ENCODE data around the gene RPL9. TPM values are rescaled to one million over a fixed set of nuclear protein-coding genes. Genes with fewer than 3 reads are reported as not detected.

The RPL9 gene
- total and polyA plus RNA-seq, 4 donors: 963 to 3,293 (median 2,175) TPM

DNA sequence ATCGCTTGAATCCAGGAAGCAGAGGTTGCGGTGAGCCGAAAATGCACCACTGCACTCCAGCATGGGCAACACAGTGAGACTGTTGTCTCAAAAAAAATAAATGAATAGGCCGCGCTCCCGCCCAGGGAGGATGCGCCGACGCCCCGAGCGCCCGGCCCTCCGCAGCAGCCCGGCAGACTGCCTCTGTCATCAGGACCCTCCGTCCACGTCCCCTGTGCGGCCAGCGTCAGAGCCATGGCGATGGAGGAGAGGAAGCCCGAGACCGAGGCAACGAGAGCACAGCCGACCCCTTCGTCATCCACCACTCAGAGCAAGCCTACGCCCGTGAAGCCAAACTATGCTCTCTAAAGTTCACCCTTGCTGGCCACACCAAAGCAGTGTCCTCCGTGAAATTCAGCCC, 21.5 kb upstream of the RPL9 start:
- Histone ChIP-seq H3K27me3 (ENCODE audit: control insufficient read depth in 3 of 3, insufficient read depth in 3 of 3, low read length in 2 of 3) (no peaks in the 10 kb centered on the region), H3K4me3 (no peak overlapping the region), H3K9me3 (ENCODE audit: control insufficient read depth in 4 of 4, insufficient read depth in 3 of 4, low read length in 3 of 4) (no peaks in the 10 kb centered on the region), H3K36me3 (ENCODE audit: control insufficient read depth in 4 of 4, insufficient read depth in 4 of 4, low read length in 4 of 4) (peaks cover 0 to 4% (median 0%) of the 10 kb centered on the region in 4 donors), H3K27ac (ENCODE audit: low read depth in 1 of 2, low read length in 1 of 2) (no peak overlapping the region), H3K4me1 (ENCODE audit: control insufficient read depth in 5 of 5, insufficient read depth in 5 of 5, low read length in 5 of 5) (no peaks in the 10 kb centered on the region), H3K9ac (ENCODE audit: insufficient read depth in 1 of 2, low read length in 2 of 2) (no peak overlapping the region)
- ATAC-seq (ENCODE audit: insufficient read depth, low FRiP score) (no peak), DNase-seq (no peak)
- 95 to 97% methylated on average over 27 of the region's 27 CpGs for WGBS, 2 donors
- TF ChIP-seq, protein P1, sequence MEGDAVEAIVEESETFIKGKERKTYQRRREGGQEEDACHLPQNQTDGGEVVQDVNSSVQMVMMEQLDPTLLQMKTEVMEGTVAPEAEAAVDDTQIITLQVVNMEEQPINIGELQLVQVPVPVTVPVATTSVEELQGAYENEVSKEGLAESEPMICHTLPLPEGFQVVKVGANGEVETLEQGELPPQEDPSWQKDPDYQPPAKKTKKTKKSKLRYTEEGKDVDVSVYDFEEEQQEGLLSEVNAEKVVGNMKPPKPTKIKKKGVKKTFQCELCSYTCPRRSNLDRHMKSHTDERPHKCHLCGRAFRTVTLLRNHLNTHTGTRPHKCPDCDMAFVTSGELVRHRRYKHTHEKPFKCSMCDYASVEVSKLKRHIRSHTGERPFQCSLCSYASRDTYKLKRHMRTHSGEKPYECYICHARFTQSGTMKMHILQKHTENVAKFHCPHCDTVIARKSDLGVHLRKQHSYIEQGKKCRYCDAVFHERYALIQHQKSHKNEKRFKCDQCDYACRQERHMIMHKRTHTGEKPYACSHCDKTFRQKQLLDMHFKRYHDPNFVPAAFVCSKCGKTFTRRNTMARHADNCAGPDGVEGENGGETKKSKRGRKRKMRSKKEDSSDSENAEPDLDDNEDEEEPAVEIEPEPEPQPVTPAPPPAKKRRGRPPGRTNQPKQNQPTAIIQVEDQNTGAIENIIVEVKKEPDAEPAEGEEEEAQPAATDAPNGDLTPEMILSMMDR (IDR thresholded peaks at IDR 0.05; ENCODE audit: control extremely low read depth, extremely low read depth): no peak

DNA sequence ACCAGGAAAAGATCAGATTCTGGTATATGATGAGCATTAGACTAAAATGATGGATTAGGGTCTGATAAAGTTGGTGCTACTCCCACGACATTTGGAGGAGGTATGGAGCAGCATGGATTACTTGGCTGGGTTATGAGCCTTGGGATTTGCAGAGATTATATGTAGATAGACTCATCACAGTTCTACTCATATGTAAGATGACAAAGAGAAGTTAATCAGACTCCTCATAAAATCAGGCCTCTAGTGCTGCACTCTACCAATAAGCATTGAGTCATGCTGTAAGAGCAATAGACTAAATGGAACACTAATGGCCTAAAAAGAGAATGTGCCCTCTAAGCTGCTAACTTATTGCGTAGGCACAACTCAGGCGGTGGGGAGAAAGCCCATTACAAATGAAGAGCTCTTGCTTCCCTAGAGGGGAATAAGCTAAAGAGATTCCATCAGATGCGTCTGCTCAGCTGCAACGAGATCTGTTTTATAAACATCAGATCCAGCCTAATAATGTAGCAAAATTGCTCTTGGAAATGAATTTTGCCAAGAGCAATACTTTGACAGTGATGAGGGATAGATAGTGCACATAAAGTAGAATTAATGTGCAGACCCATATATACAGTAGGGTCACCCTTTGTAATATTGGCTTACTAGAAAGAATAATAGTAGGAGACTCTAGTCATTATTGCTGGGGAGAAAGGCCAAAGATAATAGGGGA, 17.6 kb upstream of the RPL9 start:
- Histone ChIP-seq H3K4me3 (no peak overlapping the region), H3K27ac (ENCODE audit: low read depth in 1 of 2, low read length in 1 of 2) (no peak overlapping the region), H3K4me1 (ENCODE audit: control insufficient read depth in 5 of 5, insufficient read depth in 5 of 5, low read length in 5 of 5) (no peaks in the 10 kb centered on the region), H3K36me3 (ENCODE audit: control insufficient read depth in 4 of 4, insufficient read depth in 4 of 4, low read length in 4 of 4) (peaks cover 0 to 6% (median 4%) of the 10 kb centered on the region in 4 donors), H3K9ac (ENCODE audit: insufficient read depth in 1 of 2, low read length in 2 of 2) (no peak overlapping the region), H3K27me3 (ENCODE audit: control insufficient read depth in 3 of 3, insufficient read depth in 3 of 3, low read length in 2 of 3) (no peaks in the 10 kb centered on the region), H3K9me3 (ENCODE audit: control insufficient read depth in 4 of 4, insufficient read depth in 3 of 4, low read length in 3 of 4) (no peaks in the 10 kb centered on the region)
- 79 to 95% methylated on average over 5 of the region's 5 CpGs for WGBS, 2 donors
- TF ChIP-seq, protein P1 (IDR thresholded peaks at IDR 0.05; ENCODE audit: control extremely low read depth, extremely low read depth): no peak
- no peak for ATAC-seq (ENCODE audit: insufficient read depth, low FRiP score)
- DNase-seq: no peak

DNA sequence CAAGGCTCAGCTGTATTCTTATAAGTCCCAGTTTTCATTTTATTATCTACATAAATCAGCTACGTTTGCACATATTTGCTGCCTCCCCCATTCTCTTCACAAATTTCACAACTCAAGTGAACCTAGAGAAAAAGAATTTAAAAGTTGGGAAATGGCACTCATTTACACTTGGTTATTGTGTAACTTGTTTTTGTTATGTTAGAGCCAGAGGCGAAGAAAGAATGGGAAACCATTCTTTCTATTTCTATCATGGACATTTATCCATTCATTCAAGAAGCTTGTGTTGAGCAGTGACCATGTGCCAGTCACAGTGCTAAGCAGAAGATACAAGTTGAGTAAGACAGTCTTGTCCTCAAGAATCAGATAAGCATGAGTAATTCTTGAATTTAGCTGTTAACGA, 13.7 kb upstream of the RPL9 start:
- H3K4me3 ChIP-seq: no peak overlapping the region
- H3K9me3 ChIP-seq (ENCODE audit: control insufficient read depth in 4 of 4, insufficient read depth in 3 of 4, low read length in 3 of 4): no peaks in the 10 kb centered on the region
- no peaks in the 10 kb centered on the region for H3K27me3 ChIP-seq (ENCODE audit: control insufficient read depth in 3 of 3, insufficient read depth in 3 of 3, low read length in 2 of 3)
- DNase-seq: no peak
- H3K9ac ChIP-seq (ENCODE audit: insufficient read depth in 1 of 2, low read length in 2 of 2): no peak overlapping the region
- TF ChIP-seq, protein P1 (IDR thresholded peaks at IDR 0.05; ENCODE audit: control extremely low read depth, extremely low read depth): no peak
- H3K27ac ChIP-seq (ENCODE audit: low read depth in 1 of 2, low read length in 1 of 2): no peak overlapping the region
- no peak for ATAC-seq (ENCODE audit: insufficient read depth, low FRiP score)
- H3K4me1 ChIP-seq (ENCODE audit: control insufficient read depth in 5 of 5, insufficient read depth in 5 of 5, low read length in 5 of 5): peaks cover 0 to 4% (median 0%) of the 10 kb centered on the region in 5 donors
- H3K36me3 ChIP-seq (ENCODE audit: control insufficient read depth in 4 of 4, insufficient read depth in 4 of 4, low read length in 4 of 4): peaks cover 0 to 10% (median 6%) of the 10 kb centered on the region in 4 donors
- 68 to 82% methylated on average over 3 of the region's 3 CpGs for WGBS, 2 donors

Measured in lung (tissue), 12 donors.